ENCODE results near the gene VANGL2. TPM values are rescaled to one million over a fixed set of nuclear protein-coding genes. Genes with fewer than 3 reads are reported as not detected.

VANGL2 gene
- total and polyA plus RNA-seq, 2 of the 8 experiments (the other 6 are each of a cell fraction or from before 2014, with no cell fraction given), result 62.5 to 118 TPM

DNA sequence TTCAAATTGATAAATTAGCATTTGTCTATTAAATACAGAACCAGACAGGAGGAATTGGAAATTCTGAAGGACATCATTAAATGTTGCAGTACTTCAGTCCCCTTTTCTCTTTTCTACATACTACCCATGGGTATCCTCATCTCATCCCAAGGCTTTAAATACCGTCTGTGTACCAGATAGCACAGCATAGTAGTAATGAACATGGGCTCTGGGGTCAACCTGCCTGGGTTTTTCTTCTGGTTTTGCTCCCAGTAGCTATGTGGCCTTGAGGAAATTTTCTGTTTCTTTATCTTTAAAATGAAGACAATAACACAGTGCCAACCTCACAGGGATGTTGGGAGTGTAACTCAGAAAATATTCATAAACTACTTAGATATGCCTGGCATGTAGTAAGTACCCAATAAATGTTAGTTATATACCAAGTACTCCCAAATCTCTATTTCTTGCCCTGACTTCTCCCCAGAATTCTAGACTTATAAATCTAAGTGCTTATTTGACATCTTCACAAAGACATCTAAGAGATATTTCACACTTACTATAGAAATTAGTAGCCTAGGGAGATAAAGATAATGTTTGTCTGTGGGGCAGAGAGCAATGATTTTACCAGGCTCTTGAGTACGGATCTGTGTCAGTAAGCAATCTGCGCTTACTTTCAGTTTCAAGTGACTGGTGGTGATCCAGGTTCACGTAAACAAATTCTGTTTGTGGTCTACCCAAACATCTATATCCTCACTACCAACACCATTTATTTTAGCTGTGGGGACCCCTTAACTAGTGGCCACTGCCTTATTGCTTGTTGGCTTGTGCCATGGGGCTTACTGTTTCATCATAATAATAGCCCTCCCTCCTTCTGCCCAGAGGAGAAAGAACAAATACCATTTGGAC lies 37.3 kb downstream of the VANGL2 start (continued):
- no peak for TF ChIP-seq CEBPB (IDR thresholded peaks at IDR 0.05; ENCODE audit: low read depth, low read length)
- TF ChIP-seq PHF8 (conservative IDR thresholded peaks at IDR 0.05; ENCODE audit: low read depth, low read length), result no peak
- no peak for TF ChIP-seq CTBP2 (IDR thresholded peaks at IDR 0.05; ENCODE audit: borderline replicate concordance, insufficient read depth, insufficient read length, low read length)
- no peak for TF ChIP-seq JUND (IDR thresholded peaks at IDR 0.05; ENCODE audit: low read length)
- TF ChIP-seq SP2 (IDR thresholded peaks at IDR 0.05; ENCODE audit: low read length), result no peak
- no peak for TF ChIP-seq GABPA (IDR thresholded peaks at IDR 0.05; ENCODE audit: borderline replicate concordance, insufficient read depth, low read length)
- TF ChIP-seq RXRA (IDR thresholded peaks at IDR 0.05; ENCODE audit: insufficient read depth, low read depth, low read length), result no peak
- no peak for TF ChIP-seq YY1 (IDR thresholded peaks at IDR 0.05; ENCODE audit: low read depth, low read length)
